VCaP (cell line): ENCODE data around the gene ZSCAN20.

Source experiments
- H3K27ac ChIP-seq: fragments of 450-650 bp; 2 replicates; pipeline ENCODE4 v1.5.1; 2017
- TF ChIP-seq, protein P1 (sequence below): fragments of 450-650 bp; conservative IDR thresholded peaks from 2 replicates; pipeline ENCODE4 v1.5.1; 2017; ENCODE audit warnings: mild to moderate bottlenecking, moderate library complexity

Gene ZSCAN20

DNA sequence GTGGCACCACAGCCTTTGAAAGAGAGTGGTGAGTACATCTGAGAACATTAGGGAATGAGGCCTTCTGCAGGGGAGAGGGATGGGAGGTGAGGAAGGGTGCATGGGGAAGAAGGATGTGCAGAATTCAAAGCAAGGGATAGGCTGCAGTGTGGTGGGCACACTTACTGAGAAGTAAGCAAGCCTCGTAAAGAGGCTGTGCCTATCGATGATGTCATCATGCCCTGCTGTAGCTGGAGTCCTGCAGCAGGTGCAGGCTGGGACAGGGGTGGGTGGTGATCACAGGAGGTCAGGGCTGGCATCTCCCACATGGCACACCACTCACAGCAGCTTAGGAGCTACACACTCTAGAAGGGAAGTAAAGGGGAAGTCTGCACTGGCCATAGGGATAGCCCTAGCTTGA is 16.2 kb downstream of the ZSCAN20 start:
- TF ChIP-seq, protein P1, sequence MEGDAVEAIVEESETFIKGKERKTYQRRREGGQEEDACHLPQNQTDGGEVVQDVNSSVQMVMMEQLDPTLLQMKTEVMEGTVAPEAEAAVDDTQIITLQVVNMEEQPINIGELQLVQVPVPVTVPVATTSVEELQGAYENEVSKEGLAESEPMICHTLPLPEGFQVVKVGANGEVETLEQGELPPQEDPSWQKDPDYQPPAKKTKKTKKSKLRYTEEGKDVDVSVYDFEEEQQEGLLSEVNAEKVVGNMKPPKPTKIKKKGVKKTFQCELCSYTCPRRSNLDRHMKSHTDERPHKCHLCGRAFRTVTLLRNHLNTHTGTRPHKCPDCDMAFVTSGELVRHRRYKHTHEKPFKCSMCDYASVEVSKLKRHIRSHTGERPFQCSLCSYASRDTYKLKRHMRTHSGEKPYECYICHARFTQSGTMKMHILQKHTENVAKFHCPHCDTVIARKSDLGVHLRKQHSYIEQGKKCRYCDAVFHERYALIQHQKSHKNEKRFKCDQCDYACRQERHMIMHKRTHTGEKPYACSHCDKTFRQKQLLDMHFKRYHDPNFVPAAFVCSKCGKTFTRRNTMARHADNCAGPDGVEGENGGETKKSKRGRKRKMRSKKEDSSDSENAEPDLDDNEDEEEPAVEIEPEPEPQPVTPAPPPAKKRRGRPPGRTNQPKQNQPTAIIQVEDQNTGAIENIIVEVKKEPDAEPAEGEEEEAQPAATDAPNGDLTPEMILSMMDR: no peak
- H3K27ac ChIP-seq: no peak overlapping the region

DNA sequence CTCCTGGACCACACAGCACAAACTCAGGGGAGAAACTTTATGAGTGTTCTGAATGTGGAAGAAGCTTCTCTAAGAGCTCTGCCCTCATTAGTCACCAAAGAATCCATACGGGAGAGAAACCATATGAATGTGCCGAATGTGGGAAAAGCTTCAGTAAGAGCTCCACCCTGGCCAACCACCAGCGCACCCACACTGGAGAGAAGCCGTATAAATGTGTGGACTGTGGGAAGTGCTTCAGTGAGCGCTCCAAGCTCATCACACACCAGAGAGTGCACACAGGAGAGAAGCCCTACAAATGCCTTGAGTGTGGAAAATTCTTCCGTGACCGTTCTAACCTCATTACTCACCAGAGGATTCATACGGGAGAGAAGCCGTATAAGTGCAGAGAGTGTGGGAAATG is 22.5 kb downstream of the ZSCAN20 start:
- no peak overlapping the region for H3K27ac ChIP-seq
- TF ChIP-seq, protein P1: no peak

- TF ChIP-seq, protein P1: no peak
- no peak overlapping the region for H3K27ac ChIP-seq
Measured at GRCh38 chr1:33497410-33497809, 25.0 kb downstream of the ZSCAN20 start.

DNA sequence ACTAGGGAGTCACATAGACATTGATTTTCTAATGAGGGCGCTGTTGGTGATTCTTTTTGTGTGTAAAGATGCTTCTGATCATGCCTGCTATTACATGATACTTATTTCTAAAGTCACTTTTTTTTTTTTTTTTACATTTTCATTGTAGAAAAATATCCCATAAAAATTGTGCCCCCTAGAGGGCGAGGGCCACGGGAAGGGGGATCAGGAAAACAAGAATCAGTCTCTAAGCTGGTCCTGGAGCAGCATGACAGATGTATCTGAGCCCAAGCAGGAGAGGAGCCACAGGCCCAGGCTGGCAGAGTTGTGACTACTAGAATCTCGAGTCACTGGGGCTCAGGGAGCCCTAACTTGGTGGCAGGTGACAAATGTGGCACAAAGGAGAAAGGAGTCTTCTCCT is 28.1 kb downstream of the ZSCAN20 start:
- TF ChIP-seq, protein P1: no peak
- H3K27ac ChIP-seq: no peak overlapping the region

DNA sequence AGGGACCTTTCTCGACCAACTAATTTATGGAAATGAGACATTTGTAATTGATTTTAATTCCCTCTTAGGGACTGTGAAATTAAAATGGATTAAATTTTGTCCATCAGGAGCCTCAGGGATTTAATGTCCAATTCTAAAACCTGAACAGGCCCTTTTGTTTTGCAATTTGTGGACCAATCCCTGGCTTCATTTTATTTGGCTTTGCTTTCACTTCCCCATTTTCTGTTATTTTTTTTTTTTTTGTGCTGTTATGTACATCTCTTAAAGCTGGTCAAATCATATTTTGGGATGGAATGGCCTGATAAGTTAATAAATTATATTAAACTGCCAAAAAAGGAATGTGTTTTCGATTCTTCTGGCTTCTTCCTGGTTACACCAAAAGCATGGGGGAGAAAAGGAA is 28.9 kb downstream of the ZSCAN20 start:
- no peak overlapping the region for H3K27ac ChIP-seq
- TF ChIP-seq, protein P1: no peak

DNA sequence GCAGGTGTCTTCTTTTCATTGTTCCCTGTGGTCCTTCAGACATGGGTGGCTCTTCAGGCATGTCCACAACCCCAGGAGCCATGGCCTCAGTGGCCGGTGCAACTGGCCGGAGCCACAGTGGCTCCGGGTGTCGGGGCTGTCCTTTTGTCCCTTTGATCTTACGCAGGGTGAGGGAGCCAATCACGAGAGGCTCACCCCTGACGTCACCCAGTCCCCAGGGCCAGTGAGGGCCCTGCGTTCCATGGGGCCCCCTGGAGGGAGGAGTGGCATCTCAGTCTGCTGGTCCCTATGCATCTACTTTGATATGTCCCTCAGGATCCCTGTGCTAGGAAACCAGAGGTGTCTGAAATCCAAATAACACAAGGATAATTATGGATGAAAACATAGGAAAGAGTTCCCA is 29.3 kb downstream of the ZSCAN20 start:
- no peak overlapping the region for H3K27ac ChIP-seq
- TF ChIP-seq, protein P1: no peak

DNA sequence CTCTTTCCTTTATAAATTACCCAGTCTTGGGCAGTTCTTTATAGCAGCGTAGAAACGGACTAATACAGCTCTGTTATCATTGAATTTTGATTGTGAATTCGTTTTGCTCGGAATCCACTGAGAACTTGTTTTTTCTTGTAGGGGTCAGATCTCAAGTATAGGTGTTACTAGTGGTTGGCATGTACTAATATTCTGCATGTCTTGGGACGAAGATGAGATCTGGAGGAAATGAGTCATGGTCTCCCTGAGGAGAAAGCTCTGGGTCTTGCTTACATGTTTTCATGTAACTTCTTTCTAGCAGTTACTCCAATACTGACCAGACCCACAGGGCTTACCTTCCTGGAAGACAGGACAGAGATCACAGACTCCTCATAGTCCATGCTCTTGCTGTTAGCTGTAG is 30.3 kb downstream of the ZSCAN20 start:
- TF ChIP-seq, protein P1: no peak
- no peak overlapping the region for H3K27ac ChIP-seq

DNA sequence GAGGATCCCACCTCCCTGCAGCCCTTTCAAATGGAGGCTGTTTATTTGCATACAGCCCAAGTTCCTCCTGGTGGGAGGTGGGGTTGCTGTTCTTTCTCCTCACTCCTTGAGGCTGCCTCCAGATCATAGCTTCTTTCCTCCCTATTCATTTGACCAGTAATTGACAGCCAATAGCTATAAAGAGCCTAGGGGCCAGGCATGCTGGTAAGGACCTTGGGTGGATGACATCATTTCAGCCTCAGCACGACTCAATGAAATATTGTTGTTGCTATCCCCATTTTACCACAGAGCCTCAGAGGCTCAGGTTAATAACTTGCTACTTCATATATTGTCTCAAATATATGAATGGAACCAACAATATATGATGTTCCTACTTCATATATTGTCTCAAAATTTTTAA is 31.1 kb downstream of the ZSCAN20 start:
- H3K27ac ChIP-seq: no peak overlapping the region
- TF ChIP-seq, protein P1: no peak
